ENCODE data around the gene IKBKG.
"Not testable (repeated sequence)": the region's sequence is repeated elsewhere in the genome, so short reads cannot be mapped to it uniquely, and the experiment has no call there.

Gene IKBKG

GRCh38 chrX:154558896-154559295 lies 11.5 kb downstream of the IKBKG start:
- in situ Hi-C loops (cut with HindIII; ENCODE audit: low sequenced_read_pairs); H3K4me3 ChIP-seq (ENCODE audit: low read depth, low read length); DNase-seq (ENCODE audit: low read depth, low spot score): not testable (repeated sequence)

GRCh38 chrX:154560326-154560725 lies 12.9 kb downstream of the IKBKG start:
- DNase-seq (ENCODE audit: low read depth, low spot score); H3K4me3 ChIP-seq (ENCODE audit: low read depth, low read length); in situ Hi-C loops (cut with HindIII; ENCODE audit: low sequenced_read_pairs): not testable (repeated sequence)

- H3K4me3 ChIP-seq (ENCODE audit: low read depth, low read length); in situ Hi-C loops (cut with HindIII; ENCODE audit: low sequenced_read_pairs); DNase-seq (ENCODE audit: low read depth, low spot score): not testable (repeated sequence)
Observed at GRCh38 chrX:154562295-154562694, 14.9 kb downstream of the IKBKG start.

- DNase-seq (ENCODE audit: low read depth, low spot score); in situ Hi-C loops (cut with HindIII; ENCODE audit: low sequenced_read_pairs); H3K4me3 ChIP-seq (ENCODE audit: low read depth, low read length): not testable (repeated sequence)
Observed at GRCh38 chrX:154570361-154570760, 22.9 kb downstream of the IKBKG start.

GRCh38 chrX:154573061-154573460 lies 25.6 kb downstream of the IKBKG start:
- DNase-seq (ENCODE audit: low read depth, low spot score); H3K4me3 ChIP-seq (ENCODE audit: low read depth, low read length); in situ Hi-C loops (cut with HindIII; ENCODE audit: low sequenced_read_pairs): not testable (repeated sequence)

- in situ Hi-C loops (cut with HindIII; ENCODE audit: low sequenced_read_pairs); DNase-seq (ENCODE audit: low read depth, low spot score); H3K4me3 ChIP-seq (ENCODE audit: low read depth, low read length): not testable (repeated sequence)
Observed at GRCh38 chrX:154575076-154575475, 27.7 kb downstream of the IKBKG start.

GRCh38 chrX:154582994-154583393 lies 35.6 kb downstream of the IKBKG start:
- DNase-seq (ENCODE audit: low read depth, low spot score); H3K4me3 ChIP-seq (ENCODE audit: low read depth, low read length); in situ Hi-C loops (cut with HindIII; ENCODE audit: low sequenced_read_pairs): not testable (repeated sequence)

- DNase-seq (ENCODE audit: low read depth, low spot score); H3K4me3 ChIP-seq (ENCODE audit: low read depth, low read length); in situ Hi-C loops (cut with HindIII; ENCODE audit: low sequenced_read_pairs): not testable (repeated sequence)
Observed at GRCh38 chrX:154584585-154585183, 37.3 kb downstream of the IKBKG start, which contains the start of gene CTAG1A. Gene CTAG1A, plus strand, starts transcription at chrX:154585133. Its CDS starts 74 bp downstream, at chrX:154585207.

- H3K4me3 ChIP-seq (ENCODE audit: low read depth, low read length); in situ Hi-C loops (cut with HindIII; ENCODE audit: low sequenced_read_pairs); DNase-seq (ENCODE audit: low read depth, low spot score): not testable (repeated sequence)
Observed at GRCh38 chrX:154590415-154590814, 43.0 kb downstream of the IKBKG start.

GRCh38 chrX:154592505-154592904 lies 45.1 kb downstream of the IKBKG start:
- DNase-seq (ENCODE audit: low read depth, low spot score) = no peak
- no peak overlapping the region for H3K4me3 ChIP-seq (ENCODE audit: low read depth, low read length)
- TF ChIP-seq CTCF (IDR thresholded peaks at IDR 0.05; ENCODE audit: low read depth, low read length) = no peak
- in situ Hi-C loops (cut with HindIII; ENCODE audit: low sequenced_read_pairs) = no loop called here

GRCh38 chrX:154593201-154593600 lies 45.8 kb downstream of the IKBKG start:
- in situ Hi-C loops (cut with HindIII; ENCODE audit: low sequenced_read_pairs) = no loop called here
- TF ChIP-seq CTCF (IDR thresholded peaks at IDR 0.05; ENCODE audit: low read depth, low read length) = no peak
- H3K4me3 ChIP-seq (ENCODE audit: low read depth, low read length) = no peak overlapping the region
- no peak for DNase-seq (ENCODE audit: low read depth, low spot score)

- H3K4me3 ChIP-seq (ENCODE audit: low read depth, low read length) = no peak overlapping the region
- TF ChIP-seq CTCF (IDR thresholded peaks at IDR 0.05; ENCODE audit: low read depth, low read length) = no peak
- no peak for DNase-seq (ENCODE audit: low read depth, low spot score)
- in situ Hi-C loops (cut with HindIII; ENCODE audit: low sequenced_read_pairs) = no loop called here
Observed at GRCh38 chrX:154594491-154594890, 47.1 kb downstream of the IKBKG start.

Data from astrocyte of the spinal cord (primary cell).